Vagina (tissue), 2 donors: ENCODE measurements around the gene ITGBL1. TPM values are rescaled to one million over a fixed set of nuclear protein-coding genes. Genes with fewer than 3 reads are reported as not detected.
A peak's percentile ranks its signal among the peaks of the same experiment; 100 is the strongest.

Experiments
- DNase-seq, 2 donors: peaks; one replicate each; pipeline ENCODE4 v3.0.0-alpha.2; 2017; ENCODE audit errors: extremely low spot score in 2 of 2
- H3K27ac ChIP-seq: fragments of 200-600 bp; sonication (generic); one replicate; pipeline ENCODE4 v1.5.1; 2019
- H3K27me3 ChIP-seq: fragments of 200-600 bp; sonication (generic); one replicate; pipeline ENCODE4 v1.5.1; 2019
- H3K36me3 ChIP-seq, 2 donors: fragments of 200-600 bp; sonication (generic); one replicate each; pipeline ENCODE4 v1.5.1; 2017 to 2019
- H3K4me1 ChIP-seq: fragments of 200-600 bp; sonication (generic); one replicate; pipeline ENCODE4 v1.5.1; 2019
- H3K4me3 ChIP-seq, 2 donors: fragments of 200-600 bp; sonication (generic); 1 replicate in 1 of 2; 2 replicates in 1 of 2; pipeline ENCODE4 v1.5.1; 2016 to 2019
- H3K9me3 ChIP-seq: fragments of 200-600 bp; sonication (generic); one replicate; pipeline ENCODE4 v1.5.1; 2019
- CTCF ChIP-seq, 3 experiments: fragments of 450-650 bp in 2 of 3; fragments of 200-600 bp in 1 of 3; sonication (generic) in 1 of 3; IDR thresholded peaks; one replicate each; pipeline ENCODE4 v1.5.1; 2017 to 2019; ENCODE audit warnings: antibody characterized with exemption in 3 of 3, mild to moderate bottlenecking in 2 of 3, moderate library complexity in 2 of 3
- POLR2A ChIP-seq, 2 donors: fragments of 450-650 bp; IDR thresholded peaks; one replicate each; pipeline ENCODE4 v1.6.1; 2017; ENCODE audit warnings: antibody characterized with exemption in 2 of 2, mild to moderate bottlenecking in 2 of 2, moderate library complexity in 2 of 2
- POLR2AphosphoS5 ChIP-seq, 2 donors: sonication (generic); formaldehyde crosslinking; IDR thresholded peaks; one replicate each; pipeline ENCODE4 v1.9.0; 2017; ENCODE audit warnings: antibody characterized with exemption in 2 of 2, mild to moderate bottlenecking in 2 of 2, low read depth in 1 of 2; ENCODE audit not compliant: insufficient read depth in 1 of 2
- intact Hi-C: fragments of 100-400 bp; cut with DNase I; formaldehyde crosslinking; loops from one replicate; pipeline ENCODE4 v1.15.1; 2023
- total RNA-seq: library from RNA; depleted of rRNA; stranded (reverse); fragments of >200 nt; gene quantifications from one replicate; pipeline ENCODE4 v1.2.3, GENCODE V29; 2016

Gene ITGBL1
- total RNA-seq, 1 donor from 2014 or later, result 6.4 TPM

- intact Hi-C loops, result loop anchor here (10.0 kb wide), 1 partner anchor 244 kb away; no protein-coding TSS in a partner anchor
- TF ChIP-seq POLR2AphosphoS5 (IDR thresholded peaks at IDR 0.05; ENCODE audit: insufficient read depth in 1 of 2, low read depth in 1 of 2), result no peak
- no peak for TF ChIP-seq CTCF (IDR thresholded peaks at IDR 0.05)
- TF ChIP-seq POLR2A (IDR thresholded peaks at IDR 0.05), result no peak
- no peak for DNase-seq
- no peak overlapping the region for H3K27ac ChIP-seq
- H3K36me3 ChIP-seq, result no peaks in the 10 kb centered on the region
- H3K27me3 ChIP-seq, result no peaks in the 10 kb centered on the region
- no peaks in the 10 kb centered on the region for H3K9me3 ChIP-seq
- no peaks in the 10 kb centered on the region for H3K4me1 ChIP-seq
- H3K4me3 ChIP-seq, result no peak overlapping the region
Observed at GRCh38 chr13:101511161-101511560, 58.7 kb downstream of the ITGBL1 start.

- Histone ChIP-seq H3K4me1 (no peaks in the 10 kb centered on the region), H3K27ac (no peak overlapping the region), H3K9me3 (no peaks in the 10 kb centered on the region), H3K27me3 (no peaks in the 10 kb centered on the region), H3K4me3 (no peak overlapping the region), H3K36me3 (no peaks in the 10 kb centered on the region)
- no peak for DNase-seq
- intact Hi-C loops, result loop anchor here (10.0 kb wide), 1 partner anchor 243 kb away; no protein-coding TSS in a partner anchor
- TF ChIP-seq CTCF (IDR thresholded peaks at IDR 0.05) (no peak), POLR2AphosphoS5 (IDR thresholded peaks at IDR 0.05; ENCODE audit: insufficient read depth in 1 of 2, low read depth in 1 of 2) (no peak)
Observed at GRCh38 chr13:101511766-101512165, 59.3 kb downstream of the ITGBL1 start.

- Histone ChIP-seq H3K4me1 (no peaks in the 10 kb centered on the region), H3K9me3 (no peaks in the 10 kb centered on the region), H3K27me3 (no peaks in the 10 kb centered on the region), H3K4me3 (no peak overlapping the region), H3K27ac (no peak overlapping the region), H3K36me3 (no peaks in the 10 kb centered on the region)
- intact Hi-C loops, result loop anchor here (10.0 kb wide), 1 partner anchor 242 kb away; no protein-coding TSS in a partner anchor
- no peak for TF ChIP-seq POLR2A (IDR thresholded peaks at IDR 0.05)
- no peak for TF ChIP-seq CTCF (IDR thresholded peaks at IDR 0.05)
- no peak for TF ChIP-seq POLR2AphosphoS5 (IDR thresholded peaks at IDR 0.05; ENCODE audit: insufficient read depth in 1 of 2, low read depth in 1 of 2)
- no peak for DNase-seq
Observed at GRCh38 chr13:101512650-101513049, 60.2 kb downstream of the ITGBL1 start.

GRCh38 chr13:101514100-101514499 lies 61.6 kb downstream of the ITGBL1 start:
- intact Hi-C loops, result loop anchor here (10.0 kb wide), 1 partner anchor 241 kb away; no protein-coding TSS in a partner anchor
- Histone ChIP-seq H3K27ac (no peak overlapping the region), H3K9me3 (no peaks in the 10 kb centered on the region), H3K36me3 (no peaks in the 10 kb centered on the region), H3K27me3 (no peaks in the 10 kb centered on the region), H3K4me3 (no peak overlapping the region), H3K4me1 (no peaks in the 10 kb centered on the region)
- TF ChIP-seq POLR2AphosphoS5 (IDR thresholded peaks at IDR 0.05; ENCODE audit: insufficient read depth in 1 of 2, low read depth in 1 of 2) (no peak), POLR2A (IDR thresholded peaks at IDR 0.05) (no peak)
- DNase-seq, result no peak

- peak in 2 of 3 experiments; percentile 38 to 58 for TF ChIP-seq CTCF (IDR thresholded peaks at IDR 0.05)
- TF ChIP-seq POLR2A (IDR thresholded peaks at IDR 0.05), result no peak
Observed at GRCh38 chr13:101514695-101515275, 62.3 kb downstream of the ITGBL1 start.

More at GRCh38 chr13:101514695-101515275, 62.3 kb downstream of the ITGBL1 start:
- Histone ChIP-seq H3K9me3 (no peaks in the 10 kb centered on the region), H3K36me3 (no peaks in the 10 kb centered on the region), H3K27ac (no peak overlapping the region), H3K27me3 (no peaks in the 10 kb centered on the region), H3K4me3 (no peak overlapping the region), H3K4me1 (no peaks in the 10 kb centered on the region)
- intact Hi-C loops, result loop anchor here (10.0 kb wide), 1 partner anchor 240 kb away; no protein-coding TSS in a partner anchor
- no peak for DNase-seq
